LNCaP clone FGC (cell line): ENCODE data around the gene MS4A10.
"Not testable (repeated sequence)": the region's sequence is repeated elsewhere in the genome, so short reads cannot be mapped to it uniquely, and the experiment has no call there.

ENCODE experiments used
- DNase-seq: peaks from one replicate; pipeline ENCODE4 v3.0.0-alpha.2; 2011; ENCODE audit warnings: low read depth
- H3K4me3 ChIP-seq: 2 replicates; pipeline ENCODE4 v1.5.1; 2011; ENCODE audit warnings: mild to moderate bottlenecking, low read depth, low read length, control low read depth
- TF ChIP-seq, protein P1 (sequence below): IDR thresholded peaks from 2 replicates; pipeline ENCODE4 v1.5.1; 2012; ENCODE audit warnings: mild to moderate bottlenecking; ENCODE audit not compliant: control insufficient read depth, insufficient read depth; ENCODE audit errors: extremely low read depth

MS4A10 gene

DNA sequence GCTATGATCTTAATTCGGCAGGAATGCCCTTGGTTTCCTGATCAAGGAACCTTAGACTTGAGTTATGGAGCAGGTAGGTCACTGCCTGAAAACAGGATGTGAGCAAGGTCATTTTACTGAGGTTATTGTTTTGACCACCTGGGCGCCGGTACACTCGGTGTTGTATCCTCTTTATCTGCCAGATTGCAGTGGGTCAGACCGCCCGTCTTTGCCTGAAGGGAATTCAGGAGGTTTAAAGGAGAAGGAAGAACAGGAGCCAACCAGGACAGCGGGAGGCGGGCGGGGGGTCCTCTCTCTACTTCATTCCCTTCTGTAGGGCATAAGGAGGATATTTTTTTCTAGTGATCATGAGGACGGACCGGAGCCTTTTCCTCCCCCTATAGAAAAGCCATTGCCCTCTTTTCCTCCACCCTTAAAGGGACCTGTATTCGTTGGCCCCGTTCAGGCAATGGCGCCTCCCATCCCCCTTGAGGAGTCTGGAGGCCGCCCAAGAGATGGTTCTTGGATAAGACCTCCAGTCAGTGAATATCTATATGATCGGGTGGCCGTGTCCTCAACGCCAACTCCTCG, 27.8 kb upstream of the MS4A10 start:
- DNase-seq = no peak
- H3K4me3 ChIP-seq = no peak overlapping the region
- TF ChIP-seq, protein P1, sequence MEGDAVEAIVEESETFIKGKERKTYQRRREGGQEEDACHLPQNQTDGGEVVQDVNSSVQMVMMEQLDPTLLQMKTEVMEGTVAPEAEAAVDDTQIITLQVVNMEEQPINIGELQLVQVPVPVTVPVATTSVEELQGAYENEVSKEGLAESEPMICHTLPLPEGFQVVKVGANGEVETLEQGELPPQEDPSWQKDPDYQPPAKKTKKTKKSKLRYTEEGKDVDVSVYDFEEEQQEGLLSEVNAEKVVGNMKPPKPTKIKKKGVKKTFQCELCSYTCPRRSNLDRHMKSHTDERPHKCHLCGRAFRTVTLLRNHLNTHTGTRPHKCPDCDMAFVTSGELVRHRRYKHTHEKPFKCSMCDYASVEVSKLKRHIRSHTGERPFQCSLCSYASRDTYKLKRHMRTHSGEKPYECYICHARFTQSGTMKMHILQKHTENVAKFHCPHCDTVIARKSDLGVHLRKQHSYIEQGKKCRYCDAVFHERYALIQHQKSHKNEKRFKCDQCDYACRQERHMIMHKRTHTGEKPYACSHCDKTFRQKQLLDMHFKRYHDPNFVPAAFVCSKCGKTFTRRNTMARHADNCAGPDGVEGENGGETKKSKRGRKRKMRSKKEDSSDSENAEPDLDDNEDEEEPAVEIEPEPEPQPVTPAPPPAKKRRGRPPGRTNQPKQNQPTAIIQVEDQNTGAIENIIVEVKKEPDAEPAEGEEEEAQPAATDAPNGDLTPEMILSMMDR = no peak

- H3K4me3 ChIP-seq, DNase-seq: not testable (repeated sequence)
Observed at GRCh38 chr11:60758671-60759070, 26.5 kb upstream of the MS4A10 start.

DNA sequence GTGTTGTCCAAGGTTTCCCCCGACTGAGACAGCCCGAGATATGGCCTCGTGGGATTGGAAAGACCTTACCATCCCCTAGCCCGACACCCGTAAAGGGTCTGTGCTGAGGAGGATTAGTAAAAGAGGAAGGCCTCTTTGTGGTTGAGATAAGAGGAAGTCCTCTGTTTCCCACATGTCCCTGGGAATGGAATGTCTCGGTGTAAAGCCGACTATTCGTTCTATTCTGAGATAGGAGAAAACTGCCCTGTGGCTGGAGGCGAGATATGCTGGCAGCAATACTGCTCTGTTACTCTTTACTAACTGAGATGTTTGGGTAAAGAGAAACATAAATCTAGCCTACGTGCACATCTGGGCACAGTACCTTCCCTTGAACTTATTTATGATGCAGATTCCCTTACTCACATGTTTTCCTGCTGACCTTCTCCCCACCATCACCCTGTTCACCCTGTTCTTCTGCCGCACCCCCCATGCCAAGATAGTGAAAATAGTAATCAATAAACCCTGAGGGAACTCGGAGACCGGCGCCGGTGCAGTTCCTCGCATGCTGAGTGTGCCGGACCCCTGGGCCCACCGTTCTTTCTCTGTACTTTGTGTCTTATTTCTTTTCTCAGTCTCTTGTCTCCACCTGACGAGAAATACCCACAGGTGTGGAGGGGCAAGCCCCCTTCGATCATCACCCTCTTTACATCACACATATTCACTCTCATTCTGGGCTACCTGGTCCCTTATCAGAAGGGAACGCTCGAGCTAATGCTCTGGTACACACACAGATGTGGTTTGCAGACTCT, 25.5 kb upstream of the MS4A10 start:
- not testable (repeated sequence) for H3K4me3 ChIP-seq, DNase-seq

DNA sequence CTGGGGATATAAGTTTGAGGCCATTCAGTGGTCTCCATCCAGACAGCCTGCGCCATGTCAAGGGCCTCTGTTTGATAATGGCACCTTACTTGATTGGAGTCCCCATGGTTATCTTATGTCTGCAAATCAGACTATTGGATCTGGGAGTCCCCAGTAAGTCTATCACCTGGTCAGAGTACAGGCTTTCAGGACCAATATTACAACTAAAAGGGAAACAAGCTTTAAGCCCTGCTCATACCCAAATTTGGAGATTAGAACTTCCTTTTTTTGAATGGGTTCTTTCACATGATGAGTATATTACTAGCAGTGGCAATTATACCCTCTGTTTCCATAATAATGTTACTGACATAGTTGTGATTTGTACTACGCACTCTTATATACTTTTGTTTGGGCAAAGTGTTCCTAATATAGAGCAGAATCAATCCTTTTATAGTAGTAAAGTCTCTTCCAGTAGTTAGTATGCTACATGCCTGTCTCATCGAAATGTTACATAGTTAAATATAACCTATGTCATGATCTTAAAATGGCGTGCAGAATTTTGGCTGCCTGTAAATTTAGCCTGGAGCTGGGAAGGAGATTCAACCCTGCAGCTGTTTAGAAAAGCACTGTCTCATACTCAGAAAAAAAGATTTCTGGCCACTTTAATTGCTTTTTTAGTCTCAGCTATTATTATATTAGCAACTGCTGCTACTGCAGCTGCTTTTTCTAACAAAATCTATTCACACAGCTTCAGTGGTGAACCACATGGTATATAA, 23.5 kb upstream of the MS4A10 start:
- H3K4me3 ChIP-seq = no peak overlapping the region
- TF ChIP-seq, protein P1 = no peak
- no peak for DNase-seq

GRCh38 chr11:60762851-60763691, 22.1 kb upstream of the MS4A10 start:
- no peak overlapping the region for H3K4me3 ChIP-seq
- TF ChIP-seq, protein P1 = peak; percentile 33
- no peak for DNase-seq

DNA sequence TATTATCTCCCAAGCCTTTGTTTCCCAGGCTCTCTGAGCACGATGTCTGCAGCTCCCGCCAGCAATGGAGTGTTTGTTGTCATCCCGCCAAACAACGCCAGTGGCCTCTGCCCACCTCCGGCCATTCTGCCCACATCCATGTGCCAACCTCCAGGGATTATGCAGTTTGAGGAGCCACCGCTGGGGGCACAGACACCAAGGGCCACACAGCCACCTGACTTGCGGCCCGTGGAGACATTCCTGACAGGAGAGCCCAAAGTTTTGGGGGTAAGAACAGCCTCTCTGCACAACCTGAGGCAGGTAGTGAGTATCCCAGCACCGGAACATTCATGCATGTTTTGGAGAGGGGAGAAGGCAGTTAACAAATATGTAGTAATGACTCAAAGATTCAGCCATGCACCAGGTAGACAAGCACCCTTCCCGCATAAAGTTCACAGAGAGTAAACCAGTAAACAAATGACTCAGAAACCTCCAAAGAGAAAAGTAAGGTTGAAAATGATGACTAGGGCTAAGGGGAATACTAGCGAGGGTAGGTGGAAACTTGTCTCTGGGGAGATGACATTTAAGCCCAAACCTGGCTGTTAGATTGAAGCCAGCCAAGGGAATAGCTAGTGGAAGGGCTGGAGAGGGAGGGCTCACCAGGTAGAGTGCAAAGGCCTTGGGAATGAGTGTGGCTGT, 21.3 kb upstream of the MS4A10 start:
- DNase-seq = no peak
- TF ChIP-seq, protein P1 = no peak
- no peak overlapping the region for H3K4me3 ChIP-seq

DNA sequence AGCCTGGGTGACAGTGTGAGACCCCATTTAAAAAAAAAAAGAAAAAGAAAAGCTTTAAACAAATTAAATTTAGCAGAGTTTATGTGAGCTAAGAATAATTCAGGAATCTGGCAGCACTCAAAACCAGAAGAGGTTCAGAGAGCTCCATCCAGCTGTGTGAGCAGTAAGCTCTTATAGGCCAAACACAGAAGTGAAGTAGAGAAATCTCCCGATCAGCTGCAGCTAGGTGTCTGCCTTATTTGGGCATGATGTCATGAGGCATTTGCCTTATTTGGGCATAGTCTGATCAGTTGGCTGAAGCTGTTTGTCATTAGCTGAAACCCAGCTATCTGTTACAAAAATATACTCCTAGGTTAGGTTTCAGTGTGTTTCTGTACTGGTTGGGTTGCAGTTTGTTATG, 20.3 kb upstream of the MS4A10 start:
- H3K4me3 ChIP-seq = no peak overlapping the region
- no peak for DNase-seq
- TF ChIP-seq, protein P1 = no peak
